Femur (tissue), 1 donor: ENCODE data around the gene MEN1.

Experiments used
- DNase-seq: peaks from one replicate; pipeline ENCODE4 v3.0.0-alpha.2; 2017

MEN1 gene

DNA sequence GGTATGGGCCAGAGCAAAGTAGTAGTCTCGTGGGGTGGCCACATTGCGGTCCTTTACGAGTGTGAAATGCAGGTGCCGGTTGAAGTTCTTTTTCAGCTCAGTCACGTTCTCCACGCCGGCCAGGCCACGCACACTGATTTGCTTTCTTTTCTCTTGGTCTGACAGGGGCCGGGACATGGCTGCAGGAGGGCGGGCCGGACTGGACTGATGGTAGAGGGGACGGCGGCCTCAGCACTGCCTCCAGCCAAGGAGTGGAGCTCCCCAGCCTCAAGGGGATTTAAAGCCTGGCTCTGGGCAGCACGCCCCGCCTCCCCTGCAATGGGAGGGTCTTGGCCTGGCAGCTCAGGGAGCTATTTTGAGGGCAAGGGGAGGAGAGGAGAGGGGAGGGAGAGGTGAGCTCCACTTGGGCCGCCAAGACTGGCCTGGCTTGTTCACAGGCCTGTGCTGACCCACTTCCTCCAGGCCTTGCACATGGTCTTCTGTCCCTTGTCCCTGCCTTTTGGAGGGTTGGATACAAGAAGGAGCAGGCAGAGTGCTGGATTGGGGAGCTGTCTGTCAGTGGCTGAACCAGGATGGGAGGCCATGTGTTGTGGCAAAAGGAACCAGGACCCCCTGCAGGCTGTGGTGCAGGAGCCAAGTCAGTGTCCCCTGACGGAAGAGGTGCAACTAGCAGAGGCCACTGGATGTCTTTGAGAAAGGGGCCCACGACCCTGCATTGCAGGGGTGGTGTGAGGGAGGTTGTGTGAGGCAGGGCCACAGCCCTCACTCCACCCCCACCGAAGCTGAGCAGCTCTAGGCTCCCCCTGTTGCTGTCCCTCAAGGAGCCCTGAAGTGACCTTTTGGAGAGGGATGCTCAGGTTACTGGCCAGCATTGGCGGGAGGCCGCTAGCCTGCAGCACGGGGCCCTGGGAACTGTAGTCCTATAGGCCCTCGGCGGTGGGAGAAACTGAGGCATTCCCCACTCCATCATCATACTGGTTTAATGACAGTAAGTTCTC lies 50.3 kb downstream of the MEN1 start, which contains the start of gene PYGM:
Gene PYGM (minus strand): TSS at position 253 of the 998 bp plus-strand sequence. CDS start 76 bp downstream, at position 177.
- peak; percentile 93 for DNase-seq

DNA sequence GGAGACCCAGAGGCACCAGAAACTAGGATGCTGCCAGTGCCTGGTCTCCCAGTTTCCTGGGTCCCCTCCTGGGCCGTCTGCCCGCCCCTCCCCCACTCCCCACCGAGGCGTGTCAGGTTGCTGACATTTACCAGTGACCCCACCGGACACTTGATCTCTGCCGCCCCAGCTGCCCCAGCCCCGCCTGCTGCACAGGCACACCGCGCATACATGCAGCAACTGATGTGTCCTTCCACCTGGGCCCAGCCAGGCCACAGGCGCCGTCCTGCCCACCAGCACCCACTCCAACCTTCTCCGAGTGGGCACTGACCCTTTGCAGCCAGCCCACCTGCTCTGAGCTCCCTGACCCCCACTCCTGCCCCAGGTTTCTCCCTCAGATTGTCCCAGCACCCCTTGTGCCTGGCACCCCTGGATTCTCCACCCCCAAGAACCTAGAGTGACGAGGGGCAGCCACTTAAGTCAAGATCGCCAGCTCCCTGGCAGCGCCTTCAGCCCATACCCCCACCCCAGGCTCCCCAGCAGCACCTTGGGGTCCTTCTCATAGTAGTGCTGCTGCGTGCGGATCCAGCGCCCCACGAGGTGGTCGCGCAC lies 51.1 kb downstream of the MEN1 start:
- DNase-seq, result peak; percentile 66

GRCh38 chr11:64758330-64759079 lies 51.8 kb downstream of the MEN1 start:
- no peak for DNase-seq

DNA sequence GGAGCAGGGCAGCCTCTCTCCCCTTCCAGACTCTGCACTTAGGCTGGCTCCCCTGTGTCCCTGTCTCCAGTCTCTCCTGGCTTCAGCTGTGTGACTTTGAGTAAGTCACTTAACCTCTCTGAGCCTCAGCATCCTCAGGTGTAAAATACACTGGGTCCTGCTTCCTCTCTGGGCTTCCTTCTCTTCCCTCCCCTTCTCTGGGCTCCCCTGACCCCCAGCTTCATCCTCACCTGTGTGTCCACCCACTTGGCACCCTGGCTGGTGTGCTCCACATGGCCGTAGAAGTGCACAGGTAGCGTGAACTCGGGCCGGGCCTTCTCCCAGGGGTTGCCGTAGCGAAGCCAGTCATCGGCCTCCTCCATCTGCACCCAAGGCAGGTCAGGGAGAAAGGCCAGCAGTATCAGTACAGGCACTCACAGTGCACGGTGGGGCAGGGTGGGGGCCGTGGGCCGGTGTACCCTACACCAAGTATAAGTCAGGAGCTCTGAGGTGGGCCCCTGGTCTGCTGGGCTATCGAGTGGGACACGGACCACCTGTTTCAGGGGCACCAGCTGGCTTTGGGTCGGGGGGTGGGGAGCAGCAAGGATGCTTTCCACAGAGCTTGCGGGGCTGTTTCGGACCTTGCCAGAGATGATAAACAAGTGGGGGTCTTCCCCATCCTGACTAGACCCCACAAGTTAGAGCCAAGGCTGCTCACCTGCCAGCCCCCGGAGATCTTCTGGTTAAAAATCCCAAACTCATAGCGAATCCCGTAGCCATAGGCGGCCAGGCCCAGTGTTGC lies 52.6 kb downstream of the MEN1 start:
- no peak for DNase-seq

- DNase-seq, result no peak
Measured at GRCh38 chr11:64755681-64756361, 54.5 kb downstream of the MEN1 start.

GRCh38 chr11:64754919-64755662 lies 55.3 kb downstream of the MEN1 start:
- no peak for DNase-seq

DNA sequence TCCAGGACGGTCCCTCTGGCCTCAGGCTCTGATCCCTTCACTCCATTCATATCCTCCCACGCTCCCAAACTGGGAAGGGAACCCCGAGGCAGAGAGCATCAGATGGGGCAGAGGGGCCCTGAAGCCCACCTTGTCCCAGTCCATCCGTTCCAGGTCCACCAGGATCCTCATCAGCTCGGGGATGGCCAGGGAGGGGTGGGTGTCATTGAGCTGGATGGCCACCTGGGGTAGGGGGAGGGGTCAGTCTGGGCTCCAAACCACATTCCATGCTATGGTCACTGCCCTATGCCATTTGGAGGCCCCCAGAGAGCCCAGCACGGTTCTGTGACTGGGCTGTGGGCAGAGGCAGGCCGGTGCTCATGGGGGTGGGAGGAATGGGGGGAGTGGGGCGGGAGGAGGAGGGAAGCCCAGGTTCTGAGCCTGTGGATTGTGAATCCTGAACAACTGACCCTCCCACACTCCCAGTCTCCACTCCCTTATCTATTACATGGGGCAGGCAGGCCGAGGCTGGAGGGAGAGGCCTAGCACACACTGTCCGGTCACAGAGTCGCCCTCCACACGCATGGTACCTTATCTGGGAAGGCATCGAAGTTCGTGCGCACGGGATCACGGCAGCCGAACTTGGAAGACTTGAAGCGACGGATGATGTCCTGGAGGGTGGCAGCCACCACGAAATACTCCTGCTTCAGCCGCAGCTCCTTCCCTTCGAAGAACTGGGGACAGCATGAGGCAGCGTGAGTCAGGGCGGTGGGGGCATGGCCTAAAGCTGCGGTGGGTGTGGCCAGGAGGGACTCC lies 56.0 kb downstream of the MEN1 start:
- no peak for DNase-seq
